Measurements from ENCODE around the gene ARHGAP36.

- TF ChIP-seq CTCF (IDR thresholded peaks at IDR 0.05) (no peak), TCF7L2 (IDR thresholded peaks at IDR 0.05; ENCODE audit: low read depth, low read length) (no peak), SIN3A (IDR thresholded peaks at IDR 0.05; ENCODE audit: borderline replicate concordance, insufficient read depth, low read depth, low read length) (no peak), POLR2AphosphoS5 (IDR thresholded peaks at IDR 0.05; ENCODE audit: low read depth, low read length) (no peak)
Observed at GRCh38 chrX:131139072-131139471, 80.9 kb downstream of the ARHGAP36 start.
